Duodenal mucosa (tissue), 2 donors: Measurements from ENCODE around the gene GBP3.
A peak's percentile ranks its signal among the peaks of the same experiment; 100 is the strongest.
"Not testable (repeated sequence)": the region's sequence is repeated elsewhere in the genome, so short reads cannot be mapped to it uniquely, and the experiment has no call there.

ENCODE experiments used
- H3K27ac ChIP-seq: one replicate; pipeline ENCODE4 v1.7.0; 2013; ENCODE audit warnings: low read depth, low read length
- H3K27me3 ChIP-seq, 2 donors: one replicate each; pipeline ENCODE4 v1.7.0; 2013; ENCODE audit warnings: low read length in 2 of 2, control low read depth in 1 of 2; ENCODE audit not compliant: insufficient read depth in 2 of 2, control insufficient read depth in 1 of 2
- H3K36me3 ChIP-seq, 2 donors: one replicate each; pipeline ENCODE4 v1.7.0; 2013; ENCODE audit warnings: low read length in 2 of 2, control low read depth in 1 of 2; ENCODE audit not compliant: insufficient read depth in 2 of 2, control insufficient read depth in 1 of 2
- H3K4me1 ChIP-seq, 2 donors: one replicate each; pipeline ENCODE4 v1.7.0; 2013; ENCODE audit warnings: low read length in 2 of 2, control low read depth in 1 of 2; ENCODE audit not compliant: insufficient read depth in 2 of 2, control insufficient read depth in 1 of 2
- H3K4me3 ChIP-seq, 2 donors: one replicate each; pipeline ENCODE4 v1.7.0; 2013; ENCODE audit warnings: low read length in 2 of 2, low read depth in 1 of 2
- H3K9ac ChIP-seq, 2 donors: one replicate each; pipeline ENCODE4 v1.7.0; 2013; ENCODE audit warnings: low read length in 2 of 2, low read depth in 1 of 2
- H3K9me3 ChIP-seq, 2 donors: one replicate each; pipeline ENCODE4 v1.7.0; 2013; ENCODE audit warnings: low read length in 2 of 2, control low read depth in 1 of 2; ENCODE audit not compliant: control insufficient read depth in 1 of 2

The GBP3 gene

DNA sequence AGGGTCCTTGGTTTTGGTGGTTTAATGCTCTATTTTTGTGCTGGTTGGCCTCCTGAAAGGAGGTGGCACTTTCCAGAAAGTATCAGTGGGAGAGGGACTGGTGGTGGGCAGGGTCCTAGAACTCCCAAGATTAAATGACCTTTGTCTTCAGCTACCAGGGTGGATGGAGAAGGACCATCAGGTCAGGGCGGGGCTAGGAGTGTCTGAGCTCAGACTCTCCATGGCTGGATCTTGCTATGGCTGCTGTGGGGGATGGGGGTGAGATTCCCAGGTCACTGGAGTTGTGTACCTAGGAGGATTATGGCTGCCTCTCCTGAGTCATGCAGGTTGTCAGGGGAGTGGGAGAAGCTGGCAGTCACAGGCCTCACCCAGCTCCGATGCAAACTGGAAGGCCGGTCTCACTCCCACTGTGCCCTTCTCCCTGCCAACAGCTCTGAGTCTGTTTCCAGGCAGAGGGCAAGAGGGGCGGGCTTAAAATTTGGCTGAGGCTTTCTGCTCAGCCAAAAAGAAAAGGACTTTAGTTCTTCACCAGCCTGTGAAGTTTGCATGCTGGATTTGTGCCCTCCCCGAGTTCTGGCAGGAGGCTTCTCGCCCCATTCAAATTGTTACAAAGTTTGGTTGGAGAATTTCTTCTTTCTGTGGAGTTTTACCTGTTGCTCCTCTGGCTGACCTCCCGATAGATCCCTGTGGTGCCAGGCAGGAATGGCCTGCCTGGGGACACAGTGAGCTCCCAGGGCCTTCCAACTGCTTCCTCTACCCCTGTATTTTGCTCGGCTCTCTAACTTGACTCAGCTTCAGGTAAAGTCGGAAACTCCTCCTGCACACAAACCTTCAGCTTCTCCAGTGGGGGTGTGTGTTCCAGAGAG lies 17.1 kb downstream of the GBP3 start:
- H3K36me3 ChIP-seq, result peaks cover 26 to 44% of the 10 kb centered on the region in 2 donors
- H3K9ac ChIP-seq, result no peak overlapping the region
- no peak overlapping the region for H3K4me3 ChIP-seq
- H3K27me3 ChIP-seq, result no peaks in the 10 kb centered on the region
- peaks cover 3 to 5% of the 10 kb centered on the region in 2 donors for H3K4me1 ChIP-seq
- H3K27ac ChIP-seq, result no peak overlapping the region
- no peaks in the 10 kb centered on the region for H3K9me3 ChIP-seq

DNA sequence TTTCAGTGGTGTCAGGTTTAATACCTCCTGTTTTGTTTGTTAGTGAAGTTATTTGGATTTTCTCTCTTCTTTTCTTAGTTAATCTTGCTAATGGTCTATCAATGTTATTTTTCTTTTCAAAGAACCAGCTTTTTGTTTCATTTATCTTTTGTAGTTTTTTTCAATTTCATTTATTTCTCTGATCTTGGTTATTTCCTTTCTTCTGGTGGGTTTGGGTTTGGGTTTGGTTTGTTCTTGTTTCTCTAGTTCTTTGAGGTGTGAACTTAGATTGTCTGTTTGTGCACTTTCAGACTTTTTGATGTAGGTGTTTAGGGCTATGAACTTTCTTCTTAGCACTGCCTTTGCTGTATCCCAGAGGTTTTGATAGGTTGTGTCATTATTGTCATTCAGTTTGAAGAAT lies 20.5 kb downstream of the GBP3 start:
- not testable (repeated sequence) for H3K27me3 ChIP-seq, H3K4me1 ChIP-seq, H3K9me3 ChIP-seq, H3K4me3 ChIP-seq, H3K27ac ChIP-seq, H3K9ac ChIP-seq
- H3K36me3 ChIP-seq, result peaks cover 12 to 17% of the 10 kb centered on the region in 2 donors

DNA sequence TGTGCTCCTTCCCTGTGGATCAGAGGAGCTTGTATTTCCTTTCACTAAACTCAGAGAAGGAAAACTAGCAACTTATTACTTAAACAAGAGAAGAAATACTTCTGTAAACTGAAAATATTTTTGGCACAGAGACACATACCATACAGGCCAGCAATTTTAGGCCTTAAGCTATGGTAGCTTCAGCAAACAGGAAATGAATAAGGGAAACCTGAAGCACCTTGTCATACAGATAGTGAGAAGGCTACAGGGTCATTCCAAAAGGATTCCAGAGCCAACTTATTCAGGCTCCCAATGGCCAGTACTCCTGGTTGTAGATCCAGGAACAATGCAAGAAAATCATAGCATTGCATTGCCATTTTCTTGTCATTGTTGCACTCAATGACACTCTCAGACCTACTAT lies 21.2 kb downstream of the GBP3 start:
- Histone ChIP-seq H3K4me3 (no peak overlapping the region), H3K27me3 (no peaks in the 10 kb centered on the region), H3K4me1 (peaks cover 0 to 3% of the 10 kb centered on the region in 2 donors), H3K9ac (no peak overlapping the region), H3K9me3 (no peaks in the 10 kb centered on the region), H3K27ac (no peak overlapping the region), H3K36me3 (peaks cover 8 to 11% of the 10 kb centered on the region in 2 donors)

DNA sequence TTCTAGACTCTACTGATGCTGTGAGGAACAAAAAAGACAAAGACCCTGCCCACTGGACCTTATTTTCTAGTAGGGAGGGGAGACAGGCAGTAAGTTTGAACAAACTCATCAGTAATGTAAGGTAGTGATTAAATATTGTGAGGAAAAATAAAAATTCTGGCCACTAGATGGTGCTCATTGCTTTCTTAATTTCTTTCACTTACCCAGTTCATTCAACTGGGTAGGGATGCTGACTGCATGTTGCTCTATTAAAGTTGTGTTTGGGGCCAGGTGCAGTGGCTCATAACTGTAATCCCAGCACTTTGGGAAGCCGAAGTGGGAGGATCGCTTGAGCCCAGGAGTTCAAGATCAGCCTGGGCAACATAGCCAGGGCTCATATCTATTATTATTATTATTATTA lies 23.9 kb downstream of the GBP3 start:
- H3K36me3 ChIP-seq, result no peaks in the 10 kb centered on the region
- peaks cover 0 to 1% of the 10 kb centered on the region in 2 donors for H3K4me1 ChIP-seq

DNA sequence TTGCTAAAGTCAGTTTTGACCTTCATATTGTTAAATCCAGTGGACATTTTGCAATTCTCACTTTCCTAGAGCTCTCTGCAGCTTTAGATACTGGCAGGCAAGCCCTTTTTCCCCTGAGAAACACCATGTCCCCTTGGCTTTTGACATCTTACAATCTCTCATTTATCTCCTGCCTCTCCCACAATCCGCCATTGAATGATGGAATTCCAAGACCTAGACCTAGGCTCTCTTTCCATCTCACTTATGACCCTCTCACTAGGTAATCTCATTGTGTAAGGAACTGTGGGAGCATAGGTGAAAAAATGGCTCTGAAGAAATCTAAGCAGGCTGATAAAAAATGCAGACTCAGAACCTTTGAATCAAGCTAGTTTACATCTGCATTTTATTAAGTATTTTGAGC lies 32.2 kb downstream of the GBP3 start:
- Histone ChIP-seq H3K36me3 (peaks cover 7% of the 10 kb centered on the region in 2 donors), H3K4me3 (no peak overlapping the region), H3K9me3 (no peaks in the 10 kb centered on the region), H3K9ac (no peak overlapping the region), H3K4me1 (peaks cover 17 to 19% of the 10 kb centered on the region in 2 donors), H3K27me3 (no peaks in the 10 kb centered on the region), H3K27ac (no peak overlapping the region)

More for the DNA sequence above, 23.9 kb downstream of the GBP3 start:
- Histone ChIP-seq H3K9ac (no peak overlapping the region), H3K9me3 (no peaks in the 10 kb centered on the region), H3K27me3 (no peaks in the 10 kb centered on the region), H3K4me3 (no peak overlapping the region), H3K27ac (no peak overlapping the region)

DNA sequence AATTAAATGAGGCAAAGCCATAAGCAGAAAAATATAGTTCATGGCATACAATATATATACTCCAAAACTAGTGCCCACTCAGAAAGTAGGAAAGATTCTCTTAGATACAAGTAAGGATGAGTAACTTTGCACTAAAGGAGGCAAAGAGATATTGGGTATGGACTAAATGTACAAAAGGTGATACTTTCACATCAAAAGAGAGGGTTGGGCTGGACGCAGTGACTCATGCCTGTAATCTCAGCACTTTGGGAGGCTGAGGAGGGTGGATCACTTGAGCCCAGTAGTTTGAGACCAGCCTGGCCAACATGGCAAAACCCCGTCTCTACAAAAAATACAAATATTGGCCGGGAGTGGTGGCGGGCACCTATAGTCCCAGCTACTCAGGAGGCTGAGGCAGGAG lies 37.0 kb downstream of the GBP3 start:
- no peaks in the 10 kb centered on the region for H3K27me3 ChIP-seq
- H3K4me1 ChIP-seq, result peaks cover 18 to 21% of the 10 kb centered on the region in 2 donors
- H3K9me3 ChIP-seq, result no peaks in the 10 kb centered on the region
- no peak overlapping the region for H3K27ac ChIP-seq
- no peak overlapping the region for H3K9ac ChIP-seq
- H3K4me3 ChIP-seq, result no peak overlapping the region
- H3K36me3 ChIP-seq, result peaks cover 7 to 14% of the 10 kb centered on the region in 2 donors

DNA sequence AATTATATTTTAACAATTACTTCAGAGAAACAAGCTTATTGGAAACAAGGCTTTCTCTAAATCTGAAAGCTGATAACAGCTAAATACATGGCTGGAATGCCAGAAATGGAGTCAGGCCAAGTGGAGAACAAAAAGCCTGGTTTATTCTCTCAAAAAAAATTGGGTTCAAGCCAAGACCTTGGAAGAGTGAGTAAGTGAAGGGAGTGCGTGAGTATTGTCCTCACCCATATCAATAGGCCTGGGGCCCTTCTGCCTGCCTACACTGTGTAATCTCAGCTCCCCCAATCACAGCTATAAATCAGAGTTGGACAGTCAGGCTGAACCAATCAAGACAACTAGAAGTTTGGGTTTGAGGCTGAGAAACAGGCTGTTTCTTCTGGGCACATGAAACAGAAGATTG lies 37.6 kb downstream of the GBP3 start:
- no peak overlapping the region for H3K9ac ChIP-seq
- H3K4me1 ChIP-seq, result peaks cover 14 to 21% of the 10 kb centered on the region in 2 donors
- no peak overlapping the region for H3K4me3 ChIP-seq
- H3K9me3 ChIP-seq, result no peaks in the 10 kb centered on the region
- peaks cover 7 to 16% of the 10 kb centered on the region in 2 donors for H3K36me3 ChIP-seq
- H3K27ac ChIP-seq, result peak overlapping the region; percentile 0
- H3K27me3 ChIP-seq, result no peaks in the 10 kb centered on the region

DNA sequence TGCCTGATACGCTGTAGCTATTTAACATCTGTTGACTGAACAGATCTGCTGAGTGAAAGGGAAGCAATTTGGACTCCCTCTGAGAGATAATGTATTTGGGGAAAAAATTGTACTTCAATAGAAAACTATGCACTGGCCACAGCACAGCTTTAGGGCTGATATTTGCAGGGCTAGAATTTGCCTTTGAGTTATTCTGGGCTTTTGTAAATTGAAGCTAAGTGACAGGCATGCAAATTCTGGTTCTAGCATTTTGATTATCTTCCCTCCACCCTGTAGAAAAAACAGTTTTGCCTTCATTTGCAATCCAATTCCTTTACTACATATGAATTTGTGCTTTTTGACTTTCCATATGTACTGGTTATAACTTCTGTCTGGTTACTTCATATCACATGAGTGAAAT lies 38.1 kb downstream of the GBP3 start:
- peak overlapping the region in 1 of 2 donors; percentile 23 for H3K4me3 ChIP-seq
- H3K9me3 ChIP-seq, result no peaks in the 10 kb centered on the region
- H3K27me3 ChIP-seq, result no peaks in the 10 kb centered on the region
- no peak overlapping the region for H3K27ac ChIP-seq
- peaks cover 7 to 19% of the 10 kb centered on the region in 2 donors for H3K36me3 ChIP-seq
- H3K9ac ChIP-seq, result peak overlapping the region in 1 of 2 donors; percentile 21
- H3K4me1 ChIP-seq, result peaks cover 19 to 21% of the 10 kb centered on the region in 2 donors

DNA sequence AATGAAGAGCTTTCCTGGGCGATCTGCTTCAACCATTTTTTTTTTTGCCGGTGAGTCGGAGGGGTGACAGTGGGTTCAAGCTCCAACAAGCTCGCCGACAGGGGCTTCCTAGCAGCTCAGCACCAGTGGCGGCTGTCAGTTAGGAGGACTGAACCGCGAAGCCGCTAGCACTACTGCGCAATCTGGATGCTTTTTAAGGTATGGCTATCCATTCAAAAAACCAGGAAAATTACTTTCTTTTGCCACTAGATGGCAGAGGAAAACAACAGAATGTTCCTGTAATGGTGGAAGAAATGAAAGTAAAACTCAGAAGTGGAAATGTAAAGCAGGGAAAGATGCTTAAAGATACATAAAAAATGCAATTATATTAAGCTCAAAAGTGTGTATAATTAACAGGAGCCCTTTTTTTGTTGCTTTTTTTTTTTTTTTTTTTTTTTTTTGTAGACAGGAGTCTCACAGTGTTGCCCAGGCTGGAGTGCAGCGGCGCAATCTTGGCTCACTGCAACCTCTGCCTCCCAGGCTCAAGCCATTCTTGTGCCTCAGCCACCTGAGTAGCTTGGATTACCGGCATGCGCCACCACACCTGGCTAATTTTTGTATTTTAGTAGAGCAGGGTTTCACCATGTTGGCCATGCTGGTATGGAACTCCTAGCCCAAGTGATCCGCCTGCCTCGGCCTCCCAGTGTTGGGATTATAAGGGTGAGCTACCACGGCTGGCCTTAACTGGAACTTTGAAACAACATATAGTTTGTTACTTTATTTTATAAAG lies 38.7 kb downstream of the GBP3 start:
- Histone ChIP-seq H3K9ac (peak overlapping the region in 1 of 2 donors; percentile 21), H3K27me3 (no peaks in the 10 kb centered on the region)

DNA sequence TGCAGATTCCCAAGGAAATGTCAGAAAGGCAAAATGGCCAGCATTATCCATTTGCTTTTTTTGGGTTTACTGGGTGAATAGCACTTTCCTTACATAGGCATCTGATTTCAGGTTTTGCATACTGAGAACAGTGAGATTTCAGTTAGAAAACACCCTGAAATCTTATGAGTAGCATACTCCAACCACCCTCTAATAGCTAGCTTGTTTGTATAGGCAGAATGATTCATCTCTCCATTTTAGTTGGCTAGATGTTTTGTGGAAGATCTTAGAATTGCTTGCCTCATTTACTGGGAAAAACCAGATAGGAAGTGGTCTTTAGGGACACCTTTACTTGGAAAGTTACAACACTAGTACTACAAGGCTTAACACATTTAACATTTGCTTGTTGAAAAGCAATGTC lies 40.6 kb downstream of the GBP3 start:
- Histone ChIP-seq H3K9ac (no peak overlapping the region), H3K27ac (no peak overlapping the region), H3K9me3 (no peaks in the 10 kb centered on the region), H3K4me3 (no peak overlapping the region), H3K27me3 (no peaks in the 10 kb centered on the region), H3K4me1 (peaks cover 21% of the 10 kb centered on the region in 2 donors), H3K36me3 (peaks cover 5 to 20% of the 10 kb centered on the region in 2 donors)

More for the DNA sequence above, 38.7 kb downstream of the GBP3 start:
- Histone ChIP-seq H3K27ac (no peak overlapping the region), H3K9me3 (no peaks in the 10 kb centered on the region), H3K4me3 (peak overlapping the region in 1 of 2 donors; percentile 23), H3K4me1 (peaks cover 21% of the 10 kb centered on the region in 2 donors), H3K36me3 (peaks cover 7 to 19% of the 10 kb centered on the region in 2 donors)
